GM12892 (cell line): Measurements from ENCODE around the gene ADD2.

Source experiments
- DNase-seq: peaks from one replicate; pipeline ENCODE4 v3.0.0; 2011; ENCODE audit not compliant: insufficient read length
- FAIRE-seq: peaks from 2 replicates; lab custom pipeline; 2011; peaks lifted over from hg19 to GRCh38; lab: Jason Lieb, UNC
- POLR2A ChIP-seq: IDR thresholded peaks from 2 replicates; pipeline ENCODE4 v1.6.1; 2011; ENCODE audit warnings: low read depth, low read length, control low read depth
- POLR2AphosphoS5 ChIP-seq: IDR thresholded peaks from 2 replicates; pipeline ENCODE4 v1.6.1; 2011; ENCODE audit warnings: low read depth, low read length, control low read depth
- TAF1 ChIP-seq: IDR thresholded peaks from 2 replicates; pipeline ENCODE4 v1.6.1; 2011; ENCODE audit warnings: low read depth, mild to moderate bottlenecking, control low read depth, low read length, borderline replicate concordance

Gene ADD2

DNA sequence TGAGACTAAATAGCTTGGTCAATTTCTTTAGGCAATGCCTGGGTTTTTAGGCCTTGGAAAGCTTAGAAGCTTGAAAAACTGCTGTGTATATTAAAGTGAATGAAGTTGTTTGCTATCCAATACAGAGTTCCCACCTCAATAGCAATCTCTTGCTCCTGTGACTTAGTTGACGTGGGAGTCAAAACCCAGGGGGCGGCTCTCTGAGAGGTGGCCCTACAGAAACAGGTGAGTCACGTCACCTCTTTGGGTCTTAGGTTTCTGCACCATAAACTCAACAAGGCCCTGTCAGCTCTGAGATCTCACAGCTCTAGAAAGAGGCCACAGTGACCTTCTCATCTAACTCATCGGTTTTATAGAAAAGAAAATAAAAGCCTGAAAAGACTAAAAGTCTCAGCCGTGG is 79.6 kb downstream of the ADD2 start:
- DNase-seq (no peak), FAIRE-seq (no peak)
- TF ChIP-seq POLR2AphosphoS5 (no peak), TAF1 (no peak), POLR2A (no peak)

DNA sequence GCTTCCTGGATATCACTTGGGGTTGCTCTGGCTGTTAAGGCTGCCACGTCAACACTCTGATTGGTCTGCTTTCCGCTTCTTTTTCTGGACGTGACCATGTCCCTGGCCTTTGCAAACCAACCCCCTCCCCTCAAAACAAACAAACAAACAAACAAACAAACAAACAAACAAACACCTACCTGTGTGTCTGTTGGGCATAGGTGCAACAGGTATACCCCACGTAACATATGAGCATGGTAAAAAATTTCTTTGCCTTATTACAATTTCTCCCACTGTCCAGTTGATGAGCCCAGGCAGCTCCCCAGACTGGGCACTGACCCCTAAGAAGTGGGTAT is 80.6 kb downstream of the ADD2 start:
- TF ChIP-seq POLR2A (no peak), POLR2AphosphoS5 (no peak), TAF1 (no peak)
- FAIRE-seq (no peak), DNase-seq (no peak)

DNA sequence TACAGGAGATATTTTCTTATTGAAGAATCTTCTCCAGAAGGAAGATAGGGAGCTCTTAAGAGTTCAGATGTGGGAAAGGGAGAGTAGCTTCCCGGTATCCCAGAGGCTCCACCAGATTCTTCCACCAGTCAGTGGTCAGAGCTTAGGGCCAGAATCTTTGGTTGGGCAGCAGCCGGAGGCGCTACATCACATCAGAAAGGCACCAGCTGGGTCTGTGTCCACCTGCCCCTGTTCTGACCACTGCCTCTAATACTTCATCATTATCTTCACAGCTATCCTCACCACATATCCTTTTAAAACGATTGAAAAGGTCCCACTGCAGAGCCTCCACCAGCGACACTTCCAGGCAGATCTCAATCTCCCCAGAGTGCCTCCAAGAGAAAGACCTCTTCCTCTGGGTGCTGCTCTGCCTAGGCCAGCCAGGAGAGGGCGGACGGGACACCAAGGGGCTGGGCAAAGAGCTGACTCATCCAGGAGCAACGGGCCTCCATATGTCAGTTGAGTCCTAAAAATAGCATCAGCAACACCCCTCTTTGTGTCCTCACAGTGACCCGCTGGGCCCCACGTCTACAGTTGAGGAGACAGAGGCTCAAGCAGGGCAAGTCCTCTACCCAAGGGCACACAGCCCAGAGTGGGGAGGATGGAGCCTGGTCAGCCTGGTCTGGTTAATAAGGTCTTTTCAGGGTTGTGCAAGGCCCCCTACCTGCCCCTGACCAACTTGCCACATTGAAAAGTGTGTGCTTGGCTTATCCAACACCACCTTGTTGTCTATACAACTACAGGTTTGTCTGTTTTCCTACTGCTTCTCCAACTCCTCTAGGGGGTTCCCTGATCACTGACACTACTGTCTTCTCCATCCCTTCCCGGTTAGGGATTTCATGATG is 81.2 kb downstream of the ADD2 start:
- DNase-seq (peak; percentile 36), FAIRE-seq (no peak)
- TF ChIP-seq TAF1 = no peak
- no peak for TF ChIP-seq POLR2A
- TF ChIP-seq POLR2AphosphoS5 = no peak

DNA sequence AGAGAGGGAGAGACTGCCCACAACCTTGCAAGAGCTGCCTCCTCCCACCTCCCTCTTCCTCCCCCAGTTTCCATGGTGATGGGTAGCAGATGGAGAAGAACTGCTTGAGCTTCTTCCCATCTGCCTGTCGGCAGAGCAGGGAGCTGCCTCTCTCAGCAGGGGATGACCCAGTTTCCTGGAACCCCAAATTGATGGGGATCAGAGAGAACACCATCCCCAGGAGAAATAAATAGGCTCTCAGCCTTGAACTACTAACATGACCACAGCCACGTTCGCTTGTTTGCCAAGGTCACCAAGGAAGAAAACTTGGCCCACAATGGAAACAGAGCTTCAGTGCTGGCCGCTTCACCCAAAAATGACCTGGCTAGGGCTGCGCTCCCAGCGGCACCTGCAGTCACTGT is 82.2 kb downstream of the ADD2 start:
- DNase-seq = no peak
- FAIRE-seq = no peak

DNA sequence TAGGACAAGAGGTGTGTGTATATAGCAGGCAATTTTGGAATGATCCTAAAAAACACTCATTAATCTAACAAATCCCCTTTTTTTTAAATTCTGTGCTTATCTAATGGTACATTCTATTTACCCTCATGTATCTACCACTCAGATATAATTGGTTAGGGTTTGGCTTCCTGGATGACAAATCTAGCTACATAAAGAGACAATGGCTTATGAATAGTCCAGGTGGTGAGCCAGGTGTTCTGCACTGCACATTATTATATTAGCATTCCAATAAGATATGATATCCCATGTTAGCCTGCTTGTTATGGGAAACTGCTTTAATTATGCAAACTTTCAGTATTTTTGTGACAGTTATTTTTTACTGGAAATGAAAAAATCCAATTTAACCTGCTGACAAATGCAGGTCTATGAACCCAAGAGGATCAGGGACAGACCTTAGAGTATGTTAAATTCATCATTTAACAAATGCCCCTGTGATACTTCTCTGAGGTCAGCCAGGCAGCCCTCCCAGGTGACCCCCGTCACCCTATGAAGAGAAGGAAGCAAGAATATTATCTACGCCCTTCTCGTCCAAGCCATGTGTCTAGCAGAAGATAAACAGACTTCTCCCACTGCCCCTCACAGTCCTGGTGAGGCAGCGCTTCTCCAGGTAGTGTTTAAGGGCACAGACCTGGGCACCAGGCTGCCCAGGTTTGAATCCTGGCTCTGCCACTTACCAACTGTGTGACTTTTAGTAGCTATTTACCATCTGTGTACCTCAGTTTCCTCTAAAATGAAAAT is 83.0 kb downstream of the ADD2 start:
- FAIRE-seq = no peak
- no peak for TF ChIP-seq POLR2AphosphoS5
- no peak for TF ChIP-seq TAF1
- TF ChIP-seq POLR2A = no peak
- no peak for DNase-seq

More for the DNA sequence above, 82.2 kb downstream of the ADD2 start:
- TF ChIP-seq TAF1 (no peak), POLR2A (no peak), POLR2AphosphoS5 (no peak)

DNA sequence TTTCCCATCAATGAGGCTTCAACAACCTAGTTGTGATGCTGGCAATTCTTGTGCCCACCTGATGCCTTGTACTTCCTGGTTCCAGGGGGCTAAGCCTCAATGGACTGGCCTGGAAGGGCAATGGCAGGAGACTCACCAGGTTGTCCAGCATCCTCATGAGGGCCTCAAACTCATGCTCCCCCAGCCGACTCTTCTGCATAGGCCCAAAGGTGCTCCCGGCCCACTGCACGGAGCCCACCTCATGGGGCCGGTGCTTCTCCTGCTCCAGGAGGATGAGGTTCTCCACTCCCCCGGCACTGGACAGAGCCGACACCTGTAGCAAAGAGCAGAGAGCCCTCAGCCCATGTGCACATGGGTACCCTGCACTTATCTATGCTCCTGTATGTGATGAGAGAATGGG is 84.5 kb downstream of the ADD2 start:
- no peak for FAIRE-seq
- no peak for DNase-seq
- TF ChIP-seq POLR2AphosphoS5 (no peak), POLR2A (no peak), TAF1 (no peak)

DNA sequence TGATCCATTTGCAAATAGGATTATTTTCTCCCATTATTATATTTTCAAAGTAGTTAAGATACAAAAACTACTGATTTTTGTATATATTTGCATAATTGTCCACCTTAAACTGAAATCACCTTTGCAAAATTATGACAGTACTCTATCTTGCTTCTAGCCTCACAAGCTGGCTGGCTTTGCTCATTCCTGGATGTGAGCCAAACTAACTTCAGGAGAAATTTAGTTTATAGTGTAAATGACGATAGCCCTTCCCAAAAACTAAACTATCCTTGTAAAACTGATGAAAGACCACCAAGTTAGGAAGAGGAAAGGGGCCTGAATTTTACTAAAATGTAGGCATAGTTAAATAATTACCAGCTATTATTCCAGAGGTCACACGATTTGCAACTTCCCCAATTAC is 87.3 kb downstream of the ADD2 start:
- peak; percentile 27 for FAIRE-seq
- DNase-seq = no peak
- TF ChIP-seq POLR2A = no peak

DNA sequence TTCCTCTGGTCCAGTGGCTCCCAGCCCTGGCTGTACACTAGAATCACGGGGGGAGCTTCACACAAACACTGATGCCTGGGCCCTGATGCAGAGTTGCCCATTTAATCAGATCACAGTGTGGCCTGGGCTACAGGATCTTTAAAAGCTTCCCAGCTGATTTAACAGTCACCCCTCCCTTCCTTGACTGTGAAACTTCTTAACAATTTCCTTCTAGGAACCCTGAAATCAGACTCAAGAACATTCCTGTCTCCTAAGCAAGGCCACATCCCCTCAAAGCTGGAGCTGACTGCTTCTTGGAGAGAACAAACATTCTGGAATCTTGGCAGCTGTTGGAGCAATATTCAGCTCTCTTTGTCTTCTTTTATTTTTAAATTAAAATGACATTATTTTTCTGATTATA is 88.7 kb downstream of the ADD2 start:
- DNase-seq = no peak
- no peak for FAIRE-seq
- TF ChIP-seq POLR2A (no peak), POLR2AphosphoS5 (no peak), TAF1 (no peak)

DNA sequence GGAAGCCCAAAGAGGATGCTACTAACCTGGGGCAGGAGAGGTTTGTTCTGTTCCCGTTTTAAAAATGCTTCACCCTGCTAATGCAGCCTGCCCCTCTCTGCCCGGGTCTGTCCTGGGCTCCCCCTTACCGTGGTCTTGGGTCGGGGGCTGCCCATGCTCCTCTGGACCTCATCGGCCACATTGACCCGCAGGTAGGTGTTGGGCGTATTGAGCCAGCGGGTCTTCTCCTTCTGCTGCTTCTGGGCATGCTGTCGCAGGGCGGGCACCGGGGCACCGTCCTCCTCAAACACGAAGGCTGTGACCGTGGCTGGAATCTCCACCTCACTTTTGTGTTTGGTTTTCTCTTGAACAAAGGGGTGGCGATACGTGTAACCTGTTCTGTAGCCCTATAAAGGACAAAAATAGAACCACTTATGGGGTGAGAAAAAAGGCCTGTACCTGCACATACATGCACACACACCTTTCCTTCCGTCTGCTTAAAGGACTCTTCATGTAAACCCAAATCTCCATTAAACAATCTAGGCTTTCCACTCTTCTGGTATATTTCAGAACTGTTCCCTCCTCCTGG is 89.3 kb downstream of the ADD2 start:
- TF ChIP-seq POLR2AphosphoS5 (no peak), POLR2A (no peak), TAF1 (no peak)
- FAIRE-seq = no peak

DNA sequence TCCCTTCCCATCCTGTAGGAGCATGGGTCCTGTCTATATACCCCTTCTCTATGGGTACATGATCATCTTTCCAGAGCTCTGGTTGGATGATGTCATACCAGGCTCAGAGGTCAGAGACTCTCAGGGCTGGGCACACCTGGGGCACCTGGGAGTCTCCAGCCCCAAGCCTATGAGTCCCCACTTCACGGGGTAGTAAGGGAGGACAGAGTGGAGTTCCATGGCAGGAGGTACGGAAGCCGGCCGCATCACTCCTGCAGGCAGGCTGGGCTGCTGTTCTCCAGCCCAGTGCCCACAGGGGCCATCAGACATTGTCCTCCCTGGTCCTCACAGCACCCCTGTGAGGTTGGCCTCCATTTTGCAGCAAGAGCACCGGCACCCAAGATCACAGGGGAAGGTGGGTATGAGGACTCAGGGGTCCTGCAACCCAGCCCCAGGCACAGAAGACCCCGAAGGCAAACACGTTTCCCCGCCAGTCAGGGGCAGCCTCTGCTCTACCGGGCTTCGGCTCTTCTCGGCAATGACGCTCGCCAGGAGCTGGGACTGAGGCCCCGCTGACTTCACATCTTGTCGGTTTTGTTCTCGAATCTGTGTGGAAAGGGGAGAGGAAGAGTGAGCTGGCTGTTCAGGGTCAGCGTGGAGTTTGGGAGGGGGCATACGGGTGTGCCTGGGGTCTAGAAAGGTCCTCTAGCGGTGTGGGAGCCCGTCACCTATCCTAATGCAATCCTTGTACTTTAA is 91.5 kb downstream of the ADD2 start:
- DNase-seq (no peak), FAIRE-seq (no peak)
- TF ChIP-seq POLR2A = no peak
- no peak for TF ChIP-seq TAF1
- TF ChIP-seq POLR2AphosphoS5 = no peak

More for the DNA sequence above, 89.3 kb downstream of the ADD2 start:
- DNase-seq = no peak

DNA sequence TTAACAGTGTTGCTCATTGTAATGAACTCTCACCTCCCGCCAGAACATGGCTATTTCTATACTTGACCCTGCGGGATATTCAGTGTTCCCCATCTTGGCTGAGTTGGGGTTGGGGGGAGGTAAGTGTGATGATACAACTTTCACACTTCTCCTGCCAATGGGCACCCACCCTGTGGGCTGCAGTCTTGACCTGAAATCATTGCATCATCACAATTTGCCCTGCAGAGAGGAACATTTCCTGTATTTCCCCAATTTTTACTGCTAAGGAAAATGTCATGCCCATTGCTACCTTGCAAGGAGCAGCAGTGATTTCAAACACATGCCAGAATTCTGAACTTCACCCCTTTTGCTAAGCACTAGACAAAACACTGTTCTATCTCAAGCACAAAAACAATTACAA is 92.1 kb downstream of the ADD2 start:
- DNase-seq (no peak), FAIRE-seq (no peak)
- no peak for TF ChIP-seq TAF1
- no peak for TF ChIP-seq POLR2AphosphoS5
- TF ChIP-seq POLR2A = no peak
